ENCODE results near the gene PAX4. TPM values are rescaled to one million over a fixed set of nuclear protein-coding genes. Genes with fewer than 3 reads are reported as not detected.
A peak's percentile ranks its signal among the peaks of the same experiment; 100 is the strongest.

PAX4 gene
- total and polyA plus RNA-seq, 2 of the 4 experiments (the other 2 are of a cell fraction): not detected

DNA sequence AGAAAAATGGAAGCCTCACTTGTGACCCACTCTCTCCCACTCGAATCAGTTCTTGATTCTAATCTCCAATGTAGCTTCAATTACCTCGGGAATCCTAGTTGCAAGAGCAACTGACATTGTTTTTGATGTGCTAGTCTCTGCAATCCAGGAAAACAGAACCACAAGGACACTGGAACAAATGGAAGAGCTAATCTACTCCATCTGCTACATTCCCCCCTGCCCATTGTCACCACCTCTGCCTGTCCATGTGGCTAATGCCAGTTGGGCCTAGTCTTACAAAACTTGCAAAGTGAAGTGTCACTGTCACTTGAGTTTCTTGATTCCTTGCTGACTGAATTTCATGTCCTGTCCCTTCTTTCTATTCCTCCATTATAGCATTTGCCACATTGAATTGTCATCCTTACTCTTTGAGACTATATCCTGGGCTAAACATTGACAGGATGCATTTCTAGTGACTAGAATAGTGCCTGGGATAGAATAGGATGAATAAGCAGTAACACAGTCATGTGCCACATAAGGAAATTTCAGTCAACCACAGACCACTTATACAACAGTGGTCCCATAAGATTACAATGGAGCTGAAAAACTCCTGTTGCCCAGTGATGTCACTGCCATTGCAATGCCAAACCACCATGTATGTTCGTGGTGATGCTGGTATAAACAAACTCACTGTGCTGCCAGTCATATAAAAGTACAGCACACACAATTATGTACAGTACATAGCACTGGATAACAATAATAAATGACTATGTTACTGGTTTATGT is 46.0 kb downstream of the PAX4 start:
- no peak overlapping the region for H4K91ac ChIP-seq (ENCODE audit: insufficient read depth, low read depth, low read length)
- H2BK15ac ChIP-seq (ENCODE audit: low read depth, low read length): no peak overlapping the region
- dilution Hi-C loops (cut with HindIII; ENCODE audit: low sequenced_read_pairs, unreplicated experiment) (no loop called here), in situ Hi-C loops (cut with MboI; ENCODE audit: low sequenced_read_pairs) (no loop called here), intact Hi-C loops (cut with micrococcal nuclease) (no loop called here)
- H2AFZ ChIP-seq (replicated peaks; ENCODE audit: low read length, poor library complexity): no peak overlapping the region
- H4K5ac ChIP-seq (ENCODE audit: low read depth, low read length): no peak overlapping the region
- no peak overlapping the region for H2BK5ac ChIP-seq (ENCODE audit: low read depth, low read length, poor library complexity, severe bottlenecking)
- H3K9me1 ChIP-seq (ENCODE audit: insufficient read depth, low read length): peaks cover 6% of the 10 kb centered on the region; the same call in 1 of the 2 replicates
- no peak overlapping the region for H3K18ac ChIP-seq (ENCODE audit: low read depth, low read length)
- H4K20me1 ChIP-seq (ENCODE audit: insufficient read depth, low read length): no peaks in the 10 kb centered on the region
- ChIA-PET CTCF (no interaction called here), POLR2A (ENCODE audit: unreplicated experiment) (no interaction called here)
- no peaks in the 10 kb centered on the region for H3K9me3 ChIP-seq (ENCODE audit: control insufficient read depth, insufficient read depth, low read length)
- no peaks in the 10 kb centered on the region for H3K79me1 ChIP-seq (ENCODE audit: low read depth in 1 of 2, low read length in 2 of 2)
- no peak overlapping the region for H2AK9ac ChIP-seq (replicated peaks; ENCODE audit: low read depth, low read length, poor library complexity)
- no peak overlapping the region for H3K4ac ChIP-seq (ENCODE audit: low read depth, low read length)
- H2BK120ac ChIP-seq (ENCODE audit: low read depth, low read length): no peak overlapping the region
- no peak overlapping the region for H3K4me3 ChIP-seq (ENCODE audit: insufficient read depth, low read depth, low read length)
- no peak overlapping the region for H2AK5ac ChIP-seq (ENCODE audit: low read depth, low read length)
- H3K4me2 ChIP-seq (ENCODE audit: low read depth, low read length): no peak overlapping the region
- no peak overlapping the region for H3K56ac ChIP-seq (ENCODE audit: extremely low read depth, insufficient read depth, low read length)
- H3K36me3 ChIP-seq (ENCODE audit: control insufficient read depth, insufficient read depth, low read length): 0 out of 2 replicates have a peak, but pooled peaks cover 3% of the 10 kb centered on the region
- no peak overlapping the region for H3K27ac ChIP-seq (ENCODE audit: insufficient read depth, low read length)
- no peaks in the 10 kb centered on the region for H3K27me3 ChIP-seq (ENCODE audit: control insufficient read depth, insufficient read depth, low read length)
- ATAC-seq (ENCODE audit: low read depth) (peak; percentile 27; the same call in 1 of the 2 replicates), DNase-seq (peak; percentile 40)
- 80% methylated on average over 1 of the region's 3 CpGs; no CpG with 5 or more reads in 1 of the 2 experiments for WGBS, 2 experiments (ENCODE audit: extremely low coverage in 2 of 2, insufficient read length in 1 of 2)
- no peak overlapping the region for H2BK20ac ChIP-seq (ENCODE audit: low read depth, low read length)
- no TSS peak for BruUV-seq (replicated peaks)
- H3K14ac ChIP-seq (replicated peaks; ENCODE audit: low read depth, low read length): no peak overlapping the region
- no peak overlapping the region for H3K23ac ChIP-seq (ENCODE audit: low read depth, low read length)
- no peak overlapping the region for H4K8ac ChIP-seq (ENCODE audit: low read depth in 2 of 2, low read length in 2 of 2)
- TF ChIP-seq RAD21 (IDR thresholded peaks at IDR 0.05; ENCODE audit: low read length) (no peak), CEBPB (IDR thresholded peaks at IDR 0.05; ENCODE audit: low read depth, low read length) (no peak), RCOR1 (IDR thresholded peaks at IDR 0.05; ENCODE audit: insufficient replicate concordance, low read length) (no peak), BHLHE40 (IDR thresholded peaks at IDR 0.05; ENCODE audit: low read depth, low read length) (no peak), SMC3 (IDR thresholded peaks at IDR 0.05; ENCODE audit: low read depth, low read length) (no peak), POLR2A (IDR thresholded peaks at IDR 0.05; ENCODE audit: low read depth, low read length) (no peak), CTCF (conservative IDR thresholded peaks at IDR 0.05; ENCODE audit: low read depth, low read length) (no peak), FOS (IDR thresholded peaks at IDR 0.05; ENCODE audit: low read depth, low read length) (no peak), RFX5 (IDR thresholded peaks at IDR 0.05; ENCODE audit: low read depth, low read length) (no peak), MAFK (IDR thresholded peaks at IDR 0.05; ENCODE audit: low read depth, low read length) (no peak), CHD1 (IDR thresholded peaks at IDR 0.05; ENCODE audit: low read depth, low read length) (no peak), NFE2L2 (IDR thresholded peaks at IDR 0.05; ENCODE audit: low read depth, low read length) (no peak), MXI1 (IDR thresholded peaks at IDR 0.05; ENCODE audit: borderline replicate concordance, low read depth, low read length) (no peak), MAZ (IDR thresholded peaks at IDR 0.05; ENCODE audit: borderline replicate concordance, low read depth, low read length) (no peak)
- TF ChIP-seq, protein P1, sequence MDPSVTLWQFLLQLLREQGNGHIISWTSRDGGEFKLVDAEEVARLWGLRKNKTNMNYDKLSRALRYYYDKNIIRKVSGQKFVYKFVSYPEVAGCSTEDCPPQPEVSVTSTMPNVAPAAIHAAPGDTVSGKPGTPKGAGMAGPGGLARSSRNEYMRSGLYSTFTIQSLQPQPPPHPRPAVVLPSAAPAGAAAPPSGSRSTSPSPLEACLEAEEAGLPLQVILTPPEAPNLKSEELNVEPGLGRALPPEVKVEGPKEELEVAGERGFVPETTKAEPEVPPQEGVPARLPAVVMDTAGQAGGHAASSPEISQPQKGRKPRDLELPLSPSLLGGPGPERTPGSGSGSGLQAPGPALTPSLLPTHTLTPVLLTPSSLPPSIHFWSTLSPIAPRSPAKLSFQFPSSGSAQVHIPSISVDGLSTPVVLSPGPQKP (IDR thresholded peaks at IDR 0.05; ENCODE audit: borderline replicate concordance, low read depth, low read length): no peak
- TF ChIP-seq, protein P2, sequence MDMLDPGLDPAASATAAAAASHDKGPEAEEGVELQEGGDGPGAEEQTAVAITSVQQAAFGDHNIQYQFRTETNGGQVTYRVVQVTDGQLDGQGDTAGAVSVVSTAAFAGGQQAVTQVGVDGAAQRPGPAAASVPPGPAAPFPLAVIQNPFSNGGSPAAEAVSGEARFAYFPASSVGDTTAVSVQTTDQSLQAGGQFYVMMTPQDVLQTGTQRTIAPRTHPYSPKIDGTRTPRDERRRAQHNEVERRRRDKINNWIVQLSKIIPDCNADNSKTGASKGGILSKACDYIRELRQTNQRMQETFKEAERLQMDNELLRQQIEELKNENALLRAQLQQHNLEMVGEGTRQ (IDR thresholded peaks at IDR 0.05; ENCODE audit: low read depth, low read length): no peak
- no peaks in the 10 kb centered on the region for H3K4me1 ChIP-seq (ENCODE audit: control insufficient read depth, insufficient read depth, low read length)
- H3K9ac ChIP-seq (ENCODE audit: low read depth, low read length): no peak overlapping the region

Data from IMR-90 (cell line).